Stimulated activated CD8-positive, alpha-beta memory T cell treated with anti-CD3 and anti-CD28 coated beads, Interleukin-7, amount 100 ng/mL, for 48 hours (primary cell): Measurements from ENCODE around the gene HTRA1.

ENCODE experiments used
- DNase-seq, 2 donors: peaks; one replicate each; pipeline ENCODE4 v3.0.0-alpha.2; 2020; ENCODE audit warnings: low read depth in 1 of 2; ENCODE audit errors: extremely low read depth in 1 of 2

Gene HTRA1

GRCh38 chr10:122493761-122494160, 32.4 kb downstream of the HTRA1 start:
- DNase-seq, result no peak

GRCh38 chr10:122494173-122494820, 32.9 kb downstream of the HTRA1 start:
- DNase-seq, result no peak

DNA sequence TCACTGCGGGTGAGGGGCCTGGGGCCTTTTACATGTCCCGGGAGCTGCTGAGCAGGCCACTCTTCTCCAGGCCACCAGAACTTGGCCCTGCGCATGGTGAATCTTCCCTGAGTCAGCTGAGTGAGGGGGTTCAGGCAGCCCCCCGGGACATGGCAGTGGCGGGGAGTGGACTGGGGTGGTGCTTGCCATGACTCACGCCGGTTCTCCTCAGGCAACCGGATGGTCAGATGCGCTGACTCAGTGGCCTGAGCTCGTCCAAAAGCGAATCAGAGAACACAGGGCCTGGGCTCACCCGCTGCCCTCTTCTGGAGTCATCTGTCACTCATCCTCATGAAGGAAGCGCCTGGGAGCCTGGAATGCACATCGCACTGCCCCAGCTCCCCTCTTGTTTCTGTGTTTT, 33.5 kb downstream of the HTRA1 start:
- no peak for DNase-seq

GRCh38 chr10:122495406-122496340, 34.3 kb downstream of the HTRA1 start:
- no peak for DNase-seq

DNA sequence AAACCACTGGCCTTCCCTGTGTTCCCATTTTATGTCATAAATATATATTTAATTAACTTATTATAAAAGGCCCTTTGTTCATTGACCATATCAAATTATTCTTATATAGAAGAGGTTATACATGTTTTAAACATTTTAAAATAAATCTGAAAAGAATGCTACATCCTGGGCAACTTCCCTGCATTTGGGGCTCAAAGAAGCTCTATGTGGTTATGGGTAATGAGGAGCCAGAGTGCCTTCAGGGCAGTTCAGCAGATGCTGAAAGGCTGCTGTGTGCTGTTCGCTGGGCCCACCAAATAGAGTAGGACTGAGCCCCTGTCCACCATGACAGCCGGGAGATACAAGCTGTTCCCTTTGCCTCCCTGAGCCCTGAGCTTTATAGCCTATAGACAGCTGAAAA, 35.9 kb downstream of the HTRA1 start:
- no peak for DNase-seq

- no peak for DNase-seq
Measured at GRCh38 chr10:122498521-122498920, 37.2 kb downstream of the HTRA1 start.

DNA sequence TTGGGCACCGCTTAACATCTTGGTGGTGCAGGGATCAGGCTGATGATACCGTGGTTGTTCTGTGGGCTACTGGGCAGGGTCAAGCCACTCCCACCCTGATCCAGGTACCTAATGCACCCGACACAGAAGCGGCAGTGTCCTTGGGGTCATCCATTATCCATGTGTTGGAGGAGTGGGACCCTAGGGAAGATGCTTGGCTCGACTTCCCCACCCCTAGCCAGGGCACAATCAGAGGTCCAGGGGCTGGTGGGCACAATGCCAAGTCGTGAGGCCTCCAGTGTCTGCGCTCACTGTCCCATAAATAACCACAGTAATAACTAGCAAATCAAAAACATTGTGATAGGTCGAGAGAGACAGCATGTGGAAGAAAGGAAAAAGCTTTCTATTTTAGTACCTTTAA, 37.7 kb downstream of the HTRA1 start:
- DNase-seq, result no peak

GRCh38 chr10:122499491-122499941, 38.2 kb downstream of the HTRA1 start:
- DNase-seq, result no peak

DNA sequence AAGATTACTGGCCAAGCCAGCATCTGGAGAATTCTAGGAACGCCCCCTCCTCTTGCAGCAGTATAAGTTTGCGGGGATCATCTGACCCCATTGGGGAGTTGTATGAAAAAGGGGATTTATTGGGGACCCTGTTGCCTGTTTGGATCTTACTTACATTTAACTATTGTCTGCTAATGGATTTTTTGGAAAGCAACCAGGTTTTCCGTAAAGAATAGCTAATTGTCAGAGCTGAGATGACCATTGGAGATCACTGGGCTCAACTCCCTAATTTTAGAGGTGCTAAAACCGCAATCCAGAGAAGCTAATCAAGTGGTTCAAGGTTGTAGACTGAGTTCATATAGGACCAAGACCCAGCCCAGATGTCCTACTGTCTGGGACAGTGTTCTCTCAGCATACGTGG, 38.8 kb downstream of the HTRA1 start:
- DNase-seq, result no peak

DNA sequence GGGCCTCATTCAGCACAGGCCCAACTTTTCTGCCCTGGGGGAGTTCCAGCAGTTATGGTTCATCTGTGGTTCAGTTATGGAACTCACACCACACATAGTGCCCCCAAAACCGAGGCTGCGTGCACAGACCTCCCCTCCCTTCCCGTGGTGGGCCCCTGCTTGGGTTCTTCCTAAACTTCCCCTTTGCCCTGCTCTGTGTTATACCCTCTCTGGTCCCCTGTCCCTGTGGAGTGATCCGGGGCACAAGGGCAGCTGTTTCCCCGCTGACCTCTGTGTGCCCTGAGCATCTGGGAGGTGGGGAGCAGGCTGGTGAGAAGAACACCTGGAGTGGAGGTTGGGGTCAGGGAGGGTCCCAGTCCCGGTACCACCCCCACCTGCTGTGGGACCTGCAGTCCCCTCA, 39.4 kb downstream of the HTRA1 start:
- no peak for DNase-seq

GRCh38 chr10:122503012-122503411, 41.7 kb downstream of the HTRA1 start:
- no peak for DNase-seq

GRCh38 chr10:122503886-122504609, 42.7 kb downstream of the HTRA1 start:
- no peak for DNase-seq

GRCh38 chr10:122504610-122504950, 43.2 kb downstream of the HTRA1 start:
- no peak for DNase-seq

- DNase-seq, result no peak
Measured at GRCh38 chr10:122505011-122505410, 43.7 kb downstream of the HTRA1 start.

DNA sequence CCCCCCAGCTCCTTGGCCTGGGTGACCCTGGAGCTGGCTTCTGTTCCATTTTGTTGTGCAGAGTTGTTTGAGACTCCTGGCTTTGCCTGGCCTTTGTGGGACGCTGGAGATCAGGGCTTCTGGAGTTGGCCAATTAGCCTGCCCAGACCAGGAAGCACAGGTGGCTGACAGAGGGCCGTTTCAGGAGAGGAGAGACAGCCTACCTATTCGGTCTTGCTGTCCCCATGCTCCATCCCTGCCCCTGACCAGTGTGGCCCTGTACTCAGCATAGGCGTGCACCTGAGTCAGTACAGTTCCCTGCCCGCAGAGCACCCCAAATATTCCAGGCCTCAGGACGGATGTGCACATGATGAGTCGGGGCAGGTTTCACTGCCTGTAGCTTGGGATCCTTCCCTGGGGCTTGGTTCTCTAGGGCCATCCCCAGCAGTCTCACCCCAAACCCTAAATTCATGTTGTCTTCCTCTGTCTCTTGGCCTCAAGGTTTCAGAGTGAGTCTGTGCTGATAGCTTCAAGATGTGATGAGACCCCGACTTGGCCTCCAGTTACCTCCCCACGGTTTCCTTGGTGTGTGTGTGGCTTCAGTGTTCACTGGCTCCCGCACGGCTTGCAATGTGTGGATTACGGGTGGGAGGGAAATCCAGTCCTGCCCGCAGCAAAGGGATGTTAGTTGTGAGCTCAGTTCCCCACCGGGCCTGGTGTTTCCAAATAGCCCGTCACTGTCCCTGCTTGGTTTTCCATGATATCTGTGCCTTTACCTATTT, 44.7 kb downstream of the HTRA1 start:
- DNase-seq, result no peak

GRCh38 chr10:122507616-122508015, 46.3 kb downstream of the HTRA1 start:
- no peak for DNase-seq

DNA sequence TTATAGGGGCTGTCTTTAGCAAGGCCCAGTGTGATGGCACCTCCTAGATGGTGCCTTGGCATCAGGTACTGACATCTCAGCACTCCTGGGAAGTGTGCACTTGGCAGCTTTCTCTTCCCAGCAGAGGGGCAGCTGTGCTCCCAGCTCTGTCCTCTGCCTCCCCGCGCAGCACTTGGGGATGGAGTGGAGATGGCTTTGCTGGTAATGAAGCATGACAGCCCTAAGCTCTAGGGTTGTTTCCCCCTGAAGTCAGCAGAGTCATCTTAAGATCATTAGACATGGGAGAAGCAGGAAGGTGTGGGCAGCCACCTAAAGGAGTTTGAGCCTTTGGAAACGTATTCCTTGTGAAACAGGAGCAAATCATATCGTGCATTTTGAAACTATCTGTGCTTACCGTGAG, 46.7 kb downstream of the HTRA1 start:
- DNase-seq, result no peak

- DNase-seq, result no peak
Measured at GRCh38 chr10:122509323-122509722, 48.0 kb downstream of the HTRA1 start.

- no peak for DNase-seq
Measured at GRCh38 chr10:122510326-122510725, 49.0 kb downstream of the HTRA1 start.

DNA sequence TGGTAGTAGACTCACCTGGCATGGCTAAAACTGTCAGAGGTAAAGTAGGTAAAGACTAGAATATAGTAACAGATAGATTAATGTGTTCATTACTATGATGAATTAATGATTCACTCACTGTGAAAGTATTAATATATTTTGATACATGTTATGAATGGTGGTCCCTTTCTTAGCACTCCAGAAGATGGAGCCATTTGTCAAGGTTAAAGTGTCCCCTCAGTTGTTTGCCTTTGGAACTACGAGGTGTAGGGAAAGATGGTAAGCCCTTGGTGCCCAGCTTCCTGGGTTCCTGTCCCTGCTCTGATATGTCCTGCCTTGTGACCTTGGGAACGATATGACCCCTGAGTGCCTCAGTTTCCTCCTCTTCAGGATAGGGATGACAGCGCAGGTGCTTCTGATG, 49.4 kb downstream of the HTRA1 start:
- DNase-seq, result no peak

GRCh38 chr10:122513053-122513452, 51.7 kb downstream of the HTRA1 start:
- DNase-seq, result no peak
